ENCODE data around the gene WDR76.
"Not testable (repeated sequence)": the region's sequence is repeated elsewhere in the genome, so short reads cannot be mapped to it uniquely, and the experiment has no call there.

The WDR76 gene

GRCh38 chr15:43824302-43825246 lies 2.2 kb upstream of the WDR76 start, which contains the start of gene MFAP1:
MFAP1 (minus strand) TSS chr15:43824690; CDS start chr15:43824569, 121 bp downstream.
- no peak for TF ChIP-seq CTCF (conservative IDR thresholded peaks at IDR 0.05; ENCODE audit: control insufficient read depth, insufficient read depth, low read depth, low read length)
- DNase-seq (ENCODE audit: low read depth): peak; percentile 97
- H3K4me3 ChIP-seq (ENCODE audit: control insufficient read depth, low read depth, low read length): peak within 1 kb of the TSS; percentile 97

- not testable (repeated sequence) for DNase-seq (ENCODE audit: low read depth); H3K4me3 ChIP-seq (ENCODE audit: control insufficient read depth, low read depth, low read length)
These were observed 1.5 kb upstream of the WDR76 start for GRCh38 chr15:43825305-43825704.

- no peak for DNase-seq (ENCODE audit: low read depth)
- H3K4me3 ChIP-seq (ENCODE audit: control insufficient read depth, low read depth, low read length): peak overlapping the region; percentile 78
- no peak for TF ChIP-seq CTCF (conservative IDR thresholded peaks at IDR 0.05; ENCODE audit: control insufficient read depth, insufficient read depth, low read depth, low read length)
These were observed 734 bp upstream of the WDR76 start for GRCh38 chr15:43826029-43826507.

- DNase-seq (ENCODE audit: low read depth): peak; percentile 32
- no peak for TF ChIP-seq CTCF (conservative IDR thresholded peaks at IDR 0.05; ENCODE audit: control insufficient read depth, insufficient read depth, low read depth, low read length)
- H3K4me3 ChIP-seq (ENCODE audit: control insufficient read depth, low read depth, low read length): peak overlapping the region; percentile 78
These were observed 1.4 kb downstream of the WDR76 start for GRCh38 chr15:43828061-43828657.

GRCh38 chr15:43829951-43830540 lies 3.2 kb downstream of the WDR76 start:
- DNase-seq (ENCODE audit: low read depth); H3K4me3 ChIP-seq (ENCODE audit: control insufficient read depth, low read depth, low read length): not testable (repeated sequence)

- not testable (repeated sequence) for DNase-seq (ENCODE audit: low read depth); H3K4me3 ChIP-seq (ENCODE audit: control insufficient read depth, low read depth, low read length)
These were observed 4.0 kb downstream of the WDR76 start for GRCh38 chr15:43830691-43831275.

GRCh38 chr15:43831519-43832052 lies 4.8 kb downstream of the WDR76 start:
- not testable (repeated sequence) for DNase-seq (ENCODE audit: low read depth); H3K4me3 ChIP-seq (ENCODE audit: control insufficient read depth, low read depth, low read length)

GRCh38 chr15:43832485-43832884 lies 5.7 kb downstream of the WDR76 start:
- H3K4me3 ChIP-seq (ENCODE audit: control insufficient read depth, low read depth, low read length); DNase-seq (ENCODE audit: low read depth): not testable (repeated sequence)

- H3K4me3 ChIP-seq (ENCODE audit: control insufficient read depth, low read depth, low read length): no peak overlapping the region
- no peak for DNase-seq (ENCODE audit: low read depth)
- no peak for TF ChIP-seq CTCF (conservative IDR thresholded peaks at IDR 0.05; ENCODE audit: control insufficient read depth, insufficient read depth, low read depth, low read length)
These were observed 18.6 kb downstream of the WDR76 start for GRCh38 chr15:43845421-43845820.

Measured in fibroblast of mammary gland (primary cell).